H9 (cell line): ENCODE measurements around the gene ZNF407. TPM values are rescaled to one million over a fixed set of nuclear protein-coding genes. Genes with fewer than 3 reads are reported as not detected.

Experiments used
- DNase-seq: peaks from one replicate; pipeline ENCODE4 v3.0.0-alpha.2; 2017
- H2AFZ ChIP-seq: one replicate; pipeline ENCODE4 v1.6.1; 2013; ENCODE audit warnings: mild to moderate bottlenecking, low read length, control low read depth, moderate library complexity
- H2AK5ac ChIP-seq: 2 replicates; pipeline ENCODE4 v1.6.1; 2013; ENCODE audit warnings: low read length, control low read depth, mixed read lengths; ENCODE audit not compliant: insufficient read length
- H2BK120ac ChIP-seq: one replicate; pipeline ENCODE4 v1.6.1; 2013; ENCODE audit warnings: low read depth, mild to moderate bottlenecking, low read length, control low read depth, inconsistent platforms; ENCODE audit not compliant: poor library complexity, severe bottlenecking
- H2BK12ac ChIP-seq: 2 replicates; pipeline ENCODE4 v1.6.1; 2013; ENCODE audit warnings: low read length, control low read depth, mixed read lengths, low read depth; ENCODE audit not compliant: insufficient read length
- H2BK15ac ChIP-seq: 2 replicates; pipeline ENCODE4 v1.6.1; 2013; ENCODE audit warnings: low read depth, low read length, control low read depth
- H2BK20ac ChIP-seq: one replicate; pipeline ENCODE4 v1.6.1; 2013; ENCODE audit warnings: low read depth, mild to moderate bottlenecking, low read length, control low read depth, inconsistent platforms; ENCODE audit not compliant: poor library complexity, severe bottlenecking
- H2BK5ac ChIP-seq: 2 replicates; pipeline ENCODE4 v1.6.1; 2013; ENCODE audit warnings: low read length, control low read depth, mixed read lengths; ENCODE audit not compliant: insufficient read length
- H3K14ac ChIP-seq: 2 replicates; pipeline ENCODE4 v1.6.1; 2013; ENCODE audit warnings: low read length, control low read depth; ENCODE audit not compliant: insufficient read depth
- H3K18ac ChIP-seq: 2 replicates; pipeline ENCODE4 v1.6.1; 2013; ENCODE audit warnings: low read depth, mild to moderate bottlenecking, mixed read lengths, low read length, control low read depth; ENCODE audit not compliant: insufficient read length
- H3K23ac ChIP-seq: 2 replicates; pipeline ENCODE4 v1.6.1; 2013; ENCODE audit warnings: low read length, control low read depth, mixed read lengths, low read depth; ENCODE audit not compliant: insufficient read length
- H3K23me2 ChIP-seq: 2 replicates; pipeline ENCODE4 v1.6.1; 2013; ENCODE audit warnings: low read depth, mild to moderate bottlenecking, mixed read lengths, low read length, control low read depth; ENCODE audit not compliant: insufficient read length, poor library complexity, severe bottlenecking
- H3K27ac ChIP-seq: 2 replicates; pipeline ENCODE4 v1.5.1; 2013; ENCODE audit warnings: low read length, control low read depth, mixed read lengths, low read depth; ENCODE audit not compliant: insufficient read length
- H3K27me3 ChIP-seq: 2 replicates; pipeline ENCODE4 v1.6.1; 2013; ENCODE audit warnings: low read length, control low read depth, inconsistent platforms; ENCODE audit not compliant: insufficient read depth
- H3K4ac ChIP-seq: 2 replicates; pipeline ENCODE4 v1.6.1; 2013; ENCODE audit warnings: low read depth, mild to moderate bottlenecking, control low read depth, inconsistent platforms, low read length, moderate library complexity
- H3K4me1 ChIP-seq: 2 replicates; pipeline ENCODE4 v1.6.1; 2013; ENCODE audit warnings: low read length, control low read depth, inconsistent platforms; ENCODE audit not compliant: insufficient read depth
- H3K4me2 ChIP-seq: 2 replicates; pipeline ENCODE4 v1.6.1; 2013; ENCODE audit warnings: low read length, control low read depth, mixed read lengths; ENCODE audit not compliant: insufficient read length, insufficient read depth
- H3K56ac ChIP-seq: 2 replicates; pipeline ENCODE4 v1.6.1; 2013; ENCODE audit warnings: low read depth, mild to moderate bottlenecking, mixed read lengths, low read length, control low read depth; ENCODE audit not compliant: insufficient read length
- H3K79me1 ChIP-seq: 2 replicates; pipeline ENCODE4 v1.6.1; 2013; ENCODE audit warnings: low read depth, mild to moderate bottlenecking, moderate library complexity, low read length, control low read depth, inconsistent platforms; ENCODE audit not compliant: insufficient read depth, poor library complexity, severe bottlenecking
- H3K79me2 ChIP-seq: 2 replicates; pipeline ENCODE4 v1.6.1; 2013; ENCODE audit warnings: low read length, control low read depth, inconsistent platforms; ENCODE audit not compliant: insufficient read depth
- H3K9ac ChIP-seq: 2 replicates; pipeline ENCODE4 v1.6.1; 2013; ENCODE audit warnings: low read length, control low read depth, mixed read lengths; ENCODE audit not compliant: insufficient read length; ENCODE audit errors: extremely low read depth
- H3K9me3 ChIP-seq: one replicate; pipeline ENCODE4 v1.6.1; 2013; ENCODE audit warnings: low read depth, low read length, inconsistent platforms; ENCODE audit not compliant: control insufficient read depth
- H3T11ph ChIP-seq: one replicate; pipeline ENCODE4 v1.6.1; 2013; ENCODE audit warnings: mild to moderate bottlenecking, low read length, control low read depth, inconsistent platforms
- H4K20me1 ChIP-seq: one replicate; pipeline ENCODE4 v1.6.1; 2013; ENCODE audit not compliant: control insufficient read depth, insufficient read length, insufficient read depth
- H4K5ac ChIP-seq: 2 replicates; pipeline ENCODE4 v1.6.1; 2013; ENCODE audit warnings: low read depth, mild to moderate bottlenecking, mixed read lengths, low read length, control low read depth; ENCODE audit not compliant: insufficient read length
- H4K8ac ChIP-seq: replicated peaks from 2 replicates; pipeline ENCODE4 v1.6.1; 2013; ENCODE audit warnings: low read length, control low read depth, mixed read lengths, low read depth; ENCODE audit not compliant: insufficient read length
- H4K91ac ChIP-seq: 2 replicates; pipeline ENCODE4 v1.6.1; 2013; ENCODE audit warnings: low read depth, mild to moderate bottlenecking, moderate library complexity, mixed read lengths, low read length, control low read depth; ENCODE audit not compliant: insufficient read length
- H3K27ac Mint-ChIP-seq, 3 experiments: 2 replicates in 2 of 3; 3 replicates in 1 of 3; pipeline ENCODE4 v1.8.0; 2020 to 2021; ENCODE audit warnings: mixed read lengths in 3 of 3, mild to moderate bottlenecking in 1 of 3, moderate library complexity in 1 of 3
- H3K27me3 Mint-ChIP-seq: 2 replicates; pipeline ENCODE4 v1.8.0; 2021; ENCODE audit warnings: low read depth, mild to moderate bottlenecking, moderate library complexity, mixed read lengths
- H3K36me3 Mint-ChIP-seq, 3 experiments: 2 replicates in 2 of 3; 3 replicates in 1 of 3; pipeline ENCODE4 v1.8.0; 2020 to 2021; ENCODE audit warnings: low read depth in 3 of 3, mixed read lengths in 3 of 3; ENCODE audit not compliant: insufficient read depth in 1 of 3
- H3K4me1 Mint-ChIP-seq, 2 experiments: 2 replicates each; pipeline ENCODE4 v1.8.0; 2020; ENCODE audit warnings: mixed read lengths in 2 of 2
- H3K4me3 Mint-ChIP-seq, 2 experiments: 2 replicates in 1 of 2; 3 replicates in 1 of 2; pipeline ENCODE4 v1.8.0; 2020 to 2021; ENCODE audit warnings: mild to moderate bottlenecking in 2 of 2, mixed read lengths in 2 of 2, moderate library complexity in 1 of 2
- H3K9me3 Mint-ChIP-seq, 2 experiments: 2 replicates in 1 of 2; 3 replicates in 1 of 2; pipeline ENCODE4 v1.8.0; 2020; ENCODE audit warnings: mild to moderate bottlenecking in 2 of 2, mixed read lengths in 2 of 2, moderate library complexity in 1 of 2
- WGBS: extraction: QIAGEN DNeasy Blood & Tissue Kit; methylation state at CpG from one replicate; pipeline ENCODE4 v1.1.7; 2013; ENCODE audit warnings: missing lambda C conversion rate, low lambda C conversion rate, mixed read lengths; ENCODE audit not compliant: insufficient read length; ENCODE audit errors: extremely low coverage; 5-methylcytosine and 5-hydroxymethylcytosine counted together
- total RNA-seq: library from RNA; stranded (reverse); gene quantifications from 2 replicates; pipeline ENCODE4 v1.2.1, GENCODE V29; 2021
- TF ChIP-seq, protein P1 (sequence below): fragments of 200-600 bp; sonication (generic); conservative IDR thresholded peaks from 3 replicates; pipeline ENCODE4 v1.8.0; 2021; ENCODE audit warnings: antibody characterized with exemption, mild to moderate bottlenecking

ZNF407 gene
- total RNA-seq, 1 experiment from 2014 or later = 8.7 TPM

GRCh38 chr18:75083131-75083530 is 485.5 kb downstream of the ZNF407 start:
- Histone ChIP-seq H3K9ac (no peak overlapping the region), H2BK12ac (no peak overlapping the region), H2AK5ac (no peak overlapping the region), H3K56ac (no peak overlapping the region), H3K79me2 (no peaks in the 10 kb centered on the region), H3K27me3 (no peaks in the 10 kb centered on the region), H3K18ac (no peak overlapping the region), H2BK5ac (no peak overlapping the region), H3K79me1 (no peaks in the 10 kb centered on the region), H3K27ac (no peak overlapping the region), H3K4me1 (no peaks in the 10 kb centered on the region), H3T11ph (no peak overlapping the region), H2BK15ac (no peak overlapping the region), H3K23ac (no peak overlapping the region), H4K8ac (no peak overlapping the region), H3K4ac (no peak overlapping the region), H3K9me3 (no peaks in the 10 kb centered on the region), H2BK20ac (no peak overlapping the region), H2BK120ac (no peak overlapping the region), H4K5ac (no peak overlapping the region), H4K20me1 (no peaks in the 10 kb centered on the region), H3K14ac (no peak overlapping the region), H3K23me2 (no peaks in the 10 kb centered on the region), H2AFZ (no peak overlapping the region), H3K4me2 (no peak overlapping the region), H4K91ac (no peak overlapping the region)
- H3K4me3 Mint-ChIP-seq = no peak overlapping the region
- peaks cover 3% of the 10 kb centered on the region for H3K27me3 Mint-ChIP-seq
- no peaks in the 10 kb centered on the region for H3K4me1 Mint-ChIP-seq
- H3K27ac Mint-ChIP-seq = no peak overlapping the region
- no peak for DNase-seq
- no CpG with 5 or more reads among the region's 5 CpGs for WGBS
- TF ChIP-seq, protein P1, sequence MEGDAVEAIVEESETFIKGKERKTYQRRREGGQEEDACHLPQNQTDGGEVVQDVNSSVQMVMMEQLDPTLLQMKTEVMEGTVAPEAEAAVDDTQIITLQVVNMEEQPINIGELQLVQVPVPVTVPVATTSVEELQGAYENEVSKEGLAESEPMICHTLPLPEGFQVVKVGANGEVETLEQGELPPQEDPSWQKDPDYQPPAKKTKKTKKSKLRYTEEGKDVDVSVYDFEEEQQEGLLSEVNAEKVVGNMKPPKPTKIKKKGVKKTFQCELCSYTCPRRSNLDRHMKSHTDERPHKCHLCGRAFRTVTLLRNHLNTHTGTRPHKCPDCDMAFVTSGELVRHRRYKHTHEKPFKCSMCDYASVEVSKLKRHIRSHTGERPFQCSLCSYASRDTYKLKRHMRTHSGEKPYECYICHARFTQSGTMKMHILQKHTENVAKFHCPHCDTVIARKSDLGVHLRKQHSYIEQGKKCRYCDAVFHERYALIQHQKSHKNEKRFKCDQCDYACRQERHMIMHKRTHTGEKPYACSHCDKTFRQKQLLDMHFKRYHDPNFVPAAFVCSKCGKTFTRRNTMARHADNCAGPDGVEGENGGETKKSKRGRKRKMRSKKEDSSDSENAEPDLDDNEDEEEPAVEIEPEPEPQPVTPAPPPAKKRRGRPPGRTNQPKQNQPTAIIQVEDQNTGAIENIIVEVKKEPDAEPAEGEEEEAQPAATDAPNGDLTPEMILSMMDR = no peak
- H3K9me3 Mint-ChIP-seq = peaks cover 29 to 30% of the 10 kb centered on the region in 2 experiments
- H3K36me3 Mint-ChIP-seq = peaks cover 0 to 12% (median 0%) of the 10 kb centered on the region in 3 experiments; a peak in 3 of 7 replicates
